GM18909 (cell line): Measurements from ENCODE around the gene UPK1A.
"Not testable (repeated sequence)": the region's sequence is repeated elsewhere in the genome, so short reads cannot be mapped to it uniquely, and the experiment has no call there.

Experiments
- ATAC-seq: cut with Tn5 transposase; IDR thresholded peaks from one replicate; pipeline ENCODE4 v1.9.1; 2021; ENCODE audit warnings: mild to moderate bottlenecking; ENCODE audit not compliant: unreplicated experiment, poor library complexity

UPK1A gene

DNA sequence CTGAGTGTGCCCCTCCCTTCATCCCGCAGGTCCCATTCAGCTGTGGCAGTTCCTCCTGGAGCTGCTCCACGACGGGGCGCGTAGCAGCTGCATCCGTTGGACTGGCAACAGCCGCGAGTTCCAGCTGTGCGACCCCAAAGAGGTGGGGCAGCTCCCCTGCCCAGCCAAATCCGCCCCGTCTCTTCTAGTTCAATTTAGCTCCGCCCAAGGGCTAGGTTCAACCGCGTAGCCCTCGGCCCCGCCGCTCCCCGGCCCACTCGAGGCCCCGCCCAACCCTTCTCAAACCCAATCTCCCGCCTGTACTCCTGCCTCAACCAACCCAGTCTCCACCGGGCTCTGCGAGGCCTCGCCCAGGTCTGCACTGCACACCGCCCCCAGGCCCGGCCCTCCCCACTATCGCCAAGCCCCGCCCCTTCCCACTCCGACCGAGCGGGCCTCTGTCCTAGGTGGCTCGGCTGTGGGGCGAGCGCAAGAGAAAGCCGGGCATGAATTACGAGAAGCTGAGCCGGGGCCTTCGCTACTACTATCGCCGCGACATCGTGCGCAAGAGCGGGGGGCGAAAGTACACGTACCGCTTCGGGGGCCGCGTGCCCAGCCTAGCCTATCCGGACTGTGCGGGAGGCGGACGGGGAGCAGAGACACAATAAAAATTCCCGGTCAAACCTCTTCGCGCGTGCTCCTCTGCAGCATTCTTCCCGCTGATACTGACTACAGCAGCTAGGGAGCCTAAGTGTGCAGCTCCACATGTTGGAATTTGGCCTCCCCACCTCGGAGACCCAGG, 21.9 kb upstream of the UPK1A start:
- peak; percentile 71 for ATAC-seq

DNA sequence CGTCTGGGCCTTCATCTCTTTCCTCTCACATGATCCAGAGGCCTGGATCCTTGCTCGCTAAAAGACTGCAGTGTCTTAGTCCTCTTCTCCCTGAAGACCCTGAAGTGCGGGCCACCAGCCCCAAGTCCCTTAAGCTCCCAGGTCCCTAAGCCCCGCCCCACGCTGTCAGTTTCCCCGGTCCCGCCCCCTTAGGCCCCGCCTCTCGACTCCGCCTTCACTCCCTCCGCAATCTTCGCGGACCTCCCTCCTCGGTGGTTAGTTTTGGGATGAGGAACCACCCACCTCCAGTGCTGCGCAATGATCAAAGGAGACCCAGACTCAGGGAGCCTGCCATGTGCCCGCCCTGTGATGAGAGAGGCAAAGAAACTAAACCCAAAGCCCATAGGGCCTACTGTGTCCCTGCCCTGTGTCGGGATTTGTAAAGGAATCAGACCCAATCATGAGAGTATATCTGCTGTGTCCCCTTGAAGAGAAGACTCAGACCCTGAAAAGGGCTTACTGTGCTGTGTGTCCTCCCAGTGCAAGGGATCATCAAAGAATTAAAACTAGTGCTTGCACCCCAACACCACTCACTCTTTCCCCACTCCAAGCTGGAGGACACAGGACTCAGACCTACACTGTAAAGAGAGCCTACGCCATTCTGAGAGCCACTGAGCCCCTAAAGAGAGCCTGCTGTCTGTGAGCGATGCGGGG, 21.2 kb upstream of the UPK1A start:
- no peak for ATAC-seq

DNA sequence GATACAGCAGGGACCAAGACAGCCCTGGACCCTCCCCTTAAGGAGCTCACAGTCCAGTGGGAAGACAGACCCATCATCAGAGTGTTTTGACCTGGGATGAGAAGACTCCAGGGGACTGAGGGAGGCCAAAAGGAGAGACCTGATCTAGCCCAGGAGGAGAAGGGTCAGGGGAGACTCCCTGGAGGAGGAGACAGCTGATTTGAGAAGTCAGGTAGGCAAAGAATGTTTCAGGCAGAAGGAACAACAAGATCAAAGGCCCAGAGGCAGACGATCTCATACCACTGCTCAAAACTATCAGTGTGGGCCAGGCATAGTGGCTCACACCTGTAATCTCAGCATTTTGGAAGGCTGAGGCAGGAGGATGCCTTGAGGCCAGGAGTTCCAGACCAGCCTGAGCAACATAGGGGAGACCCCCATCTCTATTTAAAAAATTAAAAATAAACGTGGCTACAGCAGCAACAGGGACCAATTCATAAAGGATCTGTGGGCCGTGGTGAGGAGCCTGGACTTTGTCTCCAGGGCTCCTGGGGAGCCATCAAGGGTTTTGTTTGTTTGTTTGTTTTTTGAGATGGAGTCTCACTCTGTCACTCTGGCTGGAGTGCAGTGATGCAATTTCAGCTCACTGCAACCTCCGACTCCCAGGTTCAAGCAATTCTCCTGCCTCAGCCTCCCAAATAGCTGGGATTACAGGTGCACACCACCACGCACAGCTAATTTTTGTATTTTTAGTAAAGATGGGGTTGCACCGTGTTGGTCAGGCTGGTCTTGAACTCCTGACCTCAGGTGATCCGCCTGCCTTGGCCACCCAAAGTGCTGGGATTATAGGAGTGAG, 20.4 kb upstream of the UPK1A start:
- no peak for ATAC-seq

DNA sequence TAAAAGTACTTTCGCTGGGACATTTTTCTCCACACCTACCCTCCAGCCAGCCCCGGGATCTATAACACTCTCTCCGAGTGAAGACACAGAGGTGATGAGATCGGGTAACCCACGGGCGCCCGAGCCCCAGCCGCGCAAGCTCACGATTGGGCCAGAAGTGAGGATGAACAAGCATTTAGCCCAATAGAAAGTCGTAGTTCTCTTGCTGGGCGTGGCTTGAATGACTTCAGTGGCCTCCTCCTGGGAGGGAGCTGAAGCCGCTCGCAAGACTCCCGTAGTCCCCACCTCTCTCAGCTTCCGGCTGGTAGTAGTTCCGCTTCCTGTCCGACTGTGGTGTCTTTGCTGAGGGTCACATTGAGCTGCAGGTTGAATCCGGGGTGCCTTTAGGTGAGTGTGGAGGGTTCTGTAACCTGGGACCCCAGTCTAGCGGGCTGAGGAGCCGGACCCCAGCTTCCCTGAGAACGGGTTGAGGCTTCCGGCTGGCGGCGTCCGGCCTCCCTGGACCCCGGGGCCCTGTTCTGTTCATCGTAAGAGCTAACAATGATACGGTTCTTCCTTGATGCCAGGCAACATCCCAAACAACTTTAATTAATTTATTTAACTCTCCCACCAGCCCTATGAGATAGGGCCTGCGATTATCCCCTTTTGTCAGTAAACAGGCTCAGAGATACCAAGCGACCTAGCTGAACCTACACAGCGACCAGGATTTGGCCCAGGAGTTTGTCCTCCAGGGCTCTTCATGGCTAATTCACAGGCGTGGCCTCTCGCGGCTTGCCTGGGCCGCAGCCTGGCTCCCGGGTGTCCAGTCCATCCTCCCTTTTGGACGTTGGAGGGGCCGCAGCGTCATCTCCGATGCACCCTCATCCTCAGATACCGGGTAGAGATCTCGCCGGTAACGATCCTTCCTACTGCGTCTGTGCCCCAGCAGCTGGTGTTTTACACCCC, 18.0 kb upstream of the UPK1A start, which contains the start of gene COX6B1:
Gene COX6B1 (plus strand): TSS at position 307 of the 945 bp plus-strand sequence. CDS start 2,921 bp downstream, outside the sequence.
- ATAC-seq, result peak; percentile 60

DNA sequence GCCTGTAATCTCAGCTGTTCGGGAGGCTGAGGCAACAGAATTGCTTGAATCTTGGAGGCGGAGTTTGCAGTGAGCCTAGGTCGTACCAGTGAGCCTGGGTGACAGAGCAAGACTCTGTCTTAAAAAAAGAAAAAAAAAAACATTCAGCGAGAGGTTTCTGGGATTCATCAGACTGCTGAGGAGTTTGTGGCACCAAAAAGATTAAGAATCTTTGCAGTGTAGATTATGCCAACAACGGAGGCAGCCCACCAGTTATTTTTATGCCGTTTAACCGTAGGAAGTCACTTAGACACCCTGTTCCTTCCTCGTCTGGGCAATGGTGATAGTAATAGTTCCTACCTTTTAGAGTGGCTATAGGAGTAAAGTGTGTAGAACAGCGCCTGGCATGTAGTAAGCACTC, 15.7 kb upstream of the UPK1A start:
- no peak for ATAC-seq

DNA sequence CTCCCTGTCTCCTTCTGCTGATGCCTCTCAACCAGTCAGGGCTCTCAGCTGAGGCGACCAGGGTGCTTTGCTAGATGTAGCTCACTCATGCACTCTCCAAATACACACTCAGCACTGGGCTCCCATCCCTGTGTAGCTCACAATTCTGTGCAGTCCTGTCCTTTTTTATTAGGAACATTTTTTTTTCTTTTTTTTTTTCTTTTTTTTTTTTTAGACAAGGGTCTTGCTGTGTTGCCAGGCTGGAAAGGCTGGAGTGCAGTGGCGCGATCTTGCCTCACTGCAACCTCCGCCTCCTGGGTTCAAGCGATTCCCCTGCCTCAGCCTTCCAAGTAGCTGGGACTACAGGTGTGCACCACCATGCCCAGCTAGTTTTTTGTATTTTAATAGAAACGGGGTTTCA, 11.5 kb upstream of the UPK1A start:
- not testable (repeated sequence) for ATAC-seq

DNA sequence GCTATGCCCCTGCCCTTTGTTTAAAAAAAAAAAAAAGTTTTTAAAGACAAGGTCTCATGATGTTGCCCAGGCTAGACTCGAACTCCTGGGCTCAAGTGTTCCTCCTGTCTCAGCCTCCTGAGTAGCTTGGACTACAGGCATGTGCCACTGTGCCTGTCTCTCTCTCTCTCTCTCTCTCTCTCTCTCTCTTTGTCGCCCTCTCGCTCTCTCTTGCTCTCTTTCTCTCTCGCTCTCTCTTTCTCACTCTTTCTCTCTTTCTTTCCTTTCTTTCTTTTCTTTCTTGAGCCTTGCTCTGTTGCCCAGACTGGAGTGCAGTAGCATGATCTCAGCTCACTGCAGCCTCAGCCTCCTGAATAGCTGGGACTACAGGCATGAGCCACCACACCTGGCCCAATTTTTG, 10.7 kb upstream of the UPK1A start:
- no peak for ATAC-seq

DNA sequence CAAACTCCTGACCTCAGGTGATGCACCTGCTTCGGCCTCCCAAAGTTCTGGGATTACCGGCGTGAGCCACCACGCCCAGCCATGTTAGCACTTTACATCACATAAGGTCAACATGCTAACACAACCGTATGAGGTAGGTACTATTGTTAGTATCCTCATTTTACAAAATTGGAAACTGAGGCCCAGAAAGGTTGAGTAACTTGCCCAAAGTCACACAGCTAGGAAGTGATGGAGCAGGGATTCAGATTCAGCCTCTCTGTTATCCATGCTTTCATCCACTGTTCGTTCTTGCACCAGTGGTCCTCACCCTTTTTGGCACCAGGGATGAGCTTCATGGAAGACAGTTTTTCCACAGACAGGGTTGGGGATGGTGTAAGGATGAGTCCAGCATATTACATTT, 9.6 kb upstream of the UPK1A start:
- ATAC-seq, result no peak

DNA sequence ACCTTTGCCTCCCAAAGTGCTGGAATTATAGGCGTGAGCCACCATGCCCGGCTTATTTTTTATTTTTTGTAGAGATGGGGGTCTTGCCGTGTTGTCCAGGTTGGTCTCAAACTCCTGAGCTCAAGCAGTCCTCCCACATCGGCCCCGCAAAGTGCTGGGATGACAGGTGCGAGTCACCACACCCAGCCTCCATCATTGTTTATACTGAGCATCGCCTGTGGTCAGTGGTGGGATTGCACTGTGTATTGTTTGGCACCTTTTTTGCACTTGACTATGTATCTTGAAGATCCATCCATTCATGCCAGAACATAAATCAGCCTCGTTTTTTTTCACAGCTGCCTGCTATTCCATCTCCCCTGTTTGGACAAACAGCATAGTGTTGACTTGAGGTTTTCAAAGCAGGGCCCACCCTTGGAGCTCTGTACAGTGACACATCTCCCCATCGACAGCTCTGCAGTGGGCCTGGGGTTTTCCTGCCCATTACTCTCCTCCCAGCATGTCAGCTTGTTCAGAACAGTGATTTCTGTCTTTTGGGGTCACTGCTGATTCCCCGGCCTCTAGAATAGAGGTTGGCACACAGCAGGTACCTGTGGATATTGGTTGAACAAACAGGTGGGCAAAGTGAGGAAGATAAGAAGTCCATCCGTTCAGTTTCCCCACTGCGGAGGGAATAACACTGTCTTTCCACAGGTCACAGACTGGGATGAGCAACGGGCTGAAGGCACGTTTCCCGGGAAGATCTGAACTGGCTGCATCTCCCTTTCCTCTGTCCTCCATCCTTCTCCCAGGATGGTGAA, 8.2 kb upstream of the UPK1A start:
- ATAC-seq, result no peak

DNA sequence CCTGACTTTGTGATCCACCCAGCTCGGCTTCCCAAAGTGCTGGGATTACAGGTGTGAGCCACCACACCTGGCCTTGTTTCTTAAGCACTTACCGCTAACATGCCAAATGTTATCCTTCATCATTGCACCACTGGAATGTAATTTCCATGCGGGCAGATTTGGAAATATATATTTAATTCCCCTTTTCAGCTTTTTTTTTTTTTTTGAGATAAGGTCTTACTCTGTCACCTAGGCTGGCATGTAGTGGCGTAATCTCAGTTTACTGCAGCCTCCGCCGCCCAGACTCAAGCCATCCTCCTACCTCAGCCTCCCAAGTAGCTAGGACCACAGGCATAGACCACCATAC, 4.3 kb upstream of the UPK1A start:
- no peak for ATAC-seq

DNA sequence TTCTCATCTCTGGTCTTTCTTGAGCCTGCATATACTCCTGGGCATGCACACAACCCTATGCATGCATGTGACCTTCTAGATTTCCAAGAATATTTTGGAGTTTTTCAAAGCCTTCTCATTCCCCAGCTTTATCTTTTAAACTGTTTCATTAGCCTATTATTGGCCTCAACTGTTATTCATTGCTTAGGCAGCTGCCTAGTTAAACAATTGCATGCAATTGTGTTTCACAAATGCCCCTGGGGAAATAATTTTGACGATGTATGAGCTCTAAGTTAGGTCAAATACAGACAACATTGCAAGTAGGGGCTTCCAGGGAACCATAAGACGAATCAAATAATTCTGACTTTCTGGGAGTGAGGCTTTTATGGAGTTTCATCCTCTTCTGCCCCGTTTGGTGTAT, 2.3 kb upstream of the UPK1A start:
- ATAC-seq, result no peak

DNA sequence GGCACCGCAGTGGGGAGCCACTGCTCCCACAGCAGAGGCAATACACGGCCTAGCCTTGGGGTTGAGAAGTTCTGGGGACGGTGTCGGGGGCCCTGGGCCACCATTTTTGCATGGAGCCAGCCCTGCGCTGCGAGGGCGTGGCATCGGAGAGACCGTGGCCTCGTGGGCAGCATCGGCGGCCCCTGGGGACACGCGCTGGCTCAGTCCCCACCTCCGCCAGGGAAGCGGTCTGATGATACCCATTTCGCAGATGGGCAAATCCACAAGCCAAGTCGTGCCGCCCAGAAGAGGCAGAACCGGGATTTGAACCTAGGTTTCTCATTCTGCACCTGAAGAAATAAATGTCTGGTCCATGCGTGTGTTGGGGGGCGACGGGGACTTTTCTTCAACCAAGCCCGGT, 1.2 kb upstream of the UPK1A start:
- ATAC-seq, result no peak

DNA sequence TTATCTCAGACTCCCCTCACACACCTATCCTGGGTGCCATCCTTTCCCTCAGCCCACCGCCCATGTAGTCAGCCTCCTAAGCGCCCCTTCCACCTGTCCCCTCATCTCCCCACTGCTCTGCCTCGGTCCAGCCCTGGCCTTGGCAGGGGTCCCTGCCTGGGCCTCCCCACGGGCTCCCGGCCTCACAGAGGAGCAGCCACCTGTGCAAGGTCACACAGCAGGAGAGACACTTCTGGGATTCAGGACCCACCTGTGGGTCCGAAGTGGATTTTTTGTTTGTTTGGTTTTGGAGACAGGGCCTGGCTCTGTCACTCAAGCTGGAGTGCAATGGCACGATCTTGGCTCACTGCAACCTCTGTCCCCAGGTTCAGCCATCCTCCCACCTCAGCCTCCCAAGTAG, 713 bp upstream of the UPK1A start:
- ATAC-seq, result no peak

DNA sequence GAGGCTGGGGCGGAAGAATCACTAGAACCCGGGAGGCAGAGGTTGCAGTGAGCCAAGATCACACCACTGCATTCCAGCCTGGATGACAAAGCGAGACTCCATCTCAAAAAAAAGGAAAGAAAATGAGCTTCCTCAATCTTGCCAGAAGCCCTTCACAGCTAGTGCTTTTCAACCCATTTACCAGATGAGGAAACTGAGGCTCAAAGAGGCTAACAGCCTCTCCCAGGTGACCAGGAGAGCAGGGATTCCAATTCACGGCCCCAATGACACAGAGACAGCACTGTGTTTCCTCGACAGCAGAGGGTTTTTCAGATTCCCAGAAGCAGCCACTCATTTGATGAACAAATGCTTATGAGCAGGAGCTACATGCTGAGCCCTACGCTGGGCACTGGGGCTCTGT, 3.2 kb downstream of the UPK1A start:
- no peak for ATAC-seq

DNA sequence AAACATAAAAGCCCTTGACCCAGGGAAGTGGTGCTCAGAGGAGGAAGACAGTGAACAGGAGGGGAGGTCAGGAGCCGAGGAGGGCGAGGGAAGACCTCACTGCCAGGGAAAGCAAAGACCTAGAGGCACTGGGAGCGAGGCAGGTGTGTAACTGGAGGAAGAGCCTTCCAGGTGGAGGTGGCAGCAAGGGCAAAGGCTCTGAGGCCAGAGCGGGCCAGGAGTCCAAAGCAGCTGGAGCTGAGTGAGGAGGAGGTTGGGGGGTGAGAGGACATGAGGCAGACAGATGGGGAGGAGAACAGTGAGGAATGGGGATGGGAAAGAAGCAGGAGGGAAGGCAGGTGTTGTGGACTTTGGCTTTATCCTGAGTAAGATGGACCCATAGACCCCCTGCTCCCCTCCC, 3.7 kb downstream of the UPK1A start:
- no peak for ATAC-seq

DNA sequence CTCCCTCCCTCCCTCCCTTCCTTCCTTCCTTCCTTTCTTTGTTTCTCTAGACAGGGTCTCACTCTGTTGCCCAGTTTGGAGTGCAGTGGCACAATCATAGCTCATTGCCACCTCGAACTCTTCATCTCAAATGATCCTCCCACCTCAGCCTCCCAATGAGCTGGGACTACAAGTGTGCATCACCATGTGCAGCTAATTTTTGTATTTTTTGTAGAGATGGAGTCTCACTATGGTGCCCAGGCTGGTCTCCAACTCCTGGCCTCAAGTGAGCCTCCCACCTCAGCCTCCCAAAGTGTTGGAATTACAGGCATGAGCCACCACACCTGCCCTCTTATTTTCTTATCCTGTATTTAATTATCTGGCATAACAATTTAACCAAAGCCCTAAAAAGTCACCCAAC, 4.4 kb downstream of the UPK1A start:
- no peak for ATAC-seq

DNA sequence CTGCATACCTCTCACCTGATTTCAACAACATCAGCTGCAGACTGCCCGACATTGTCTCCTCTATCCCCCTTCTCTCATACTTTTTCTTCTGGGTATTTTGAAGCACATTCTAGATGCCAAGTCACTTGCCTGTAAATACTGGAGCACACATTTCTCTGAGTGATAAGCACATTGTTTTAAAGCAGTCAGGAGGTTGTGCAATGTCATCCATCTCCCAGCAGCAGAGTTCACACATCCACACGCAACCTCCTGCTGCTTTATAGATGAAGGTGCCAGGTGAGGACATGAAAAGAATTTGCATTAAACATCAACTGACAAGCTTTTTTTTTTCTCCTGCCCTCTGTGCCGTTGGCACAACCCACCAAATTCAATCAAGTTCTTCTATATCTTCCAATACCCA, 5.5 kb downstream of the UPK1A start:
- ATAC-seq, result no peak

DNA sequence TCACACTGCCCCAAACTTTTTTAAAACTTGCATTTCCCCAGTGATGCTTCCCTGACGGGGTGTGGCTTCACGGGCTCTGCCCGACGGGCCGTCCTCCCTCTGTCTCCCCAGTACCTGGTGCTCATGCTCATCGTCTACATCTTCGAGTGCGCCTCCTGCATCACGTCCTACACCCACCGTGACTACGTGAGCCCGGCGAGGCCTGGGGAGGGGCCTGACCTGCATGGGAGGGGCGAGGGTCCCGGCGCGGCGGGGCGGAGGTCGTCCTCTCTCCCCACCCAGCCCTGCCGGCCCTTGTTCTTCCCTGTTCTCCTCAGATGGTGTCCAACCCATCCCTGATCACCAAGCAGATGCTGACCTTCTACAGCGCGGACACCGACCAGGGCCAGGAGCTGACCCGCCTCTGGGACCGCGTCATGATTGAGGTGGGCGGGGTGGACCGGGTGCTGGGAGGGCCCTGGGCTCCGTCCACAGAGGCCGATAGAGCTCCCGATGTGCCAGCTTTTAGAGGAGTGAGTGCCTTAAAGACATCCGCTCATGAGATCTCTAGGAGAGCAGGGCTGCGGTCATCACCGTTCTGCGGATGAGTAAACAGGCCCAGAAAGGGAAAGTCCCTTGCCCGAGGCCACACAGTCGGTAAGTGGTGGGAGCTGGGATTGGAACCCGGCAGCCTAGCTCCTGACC, 6.9 kb downstream of the UPK1A start:
- ATAC-seq, result no peak
